Breast epithelium (tissue), 4 donors: Measurements from ENCODE around the gene CADPS. TPM values are rescaled to one million over a fixed set of nuclear protein-coding genes. Genes with fewer than 3 reads are reported as not detected.

Source experiments
- DNase-seq, 2 donors: peaks; one replicate each; pipeline ENCODE4 v3.0.0-alpha.2; 2019; ENCODE audit warnings: low spot score in 2 of 2
- H3K27ac ChIP-seq, 2 donors: fragments of 200-600 bp; sonication (generic) in 1 of 2; one replicate each; pipeline ENCODE4 v1.5.1; 2016 to 2019; ENCODE audit warnings: mild to moderate bottlenecking in 1 of 2
- H3K27me3 ChIP-seq, 2 donors: fragments of 200-600 bp; sonication (generic) in 1 of 2; one replicate each; pipeline versions ENCODE4 v1.5.1 to v1.6.0; 2017 to 2019; ENCODE audit warnings: control low read depth in 1 of 2, mild to moderate bottlenecking in 1 of 2
- H3K36me3 ChIP-seq: fragments of 200-600 bp; one replicate; pipeline ENCODE4 v1.5.1; 2019
- H3K4me1 ChIP-seq, 2 donors: fragments of 200-600 bp; sonication (generic); one replicate each; pipeline ENCODE4 v1.5.1; 2016 to 2019; ENCODE audit warnings: control low read depth in 1 of 2
- H3K4me3 ChIP-seq, 3 donors: fragments of 200-600 bp; sonication (generic); 1 replicate in 2 of 3; 2 replicates in 1 of 3; pipeline ENCODE4 v1.5.1; 2016 to 2019; ENCODE audit warnings: mild to moderate bottlenecking in 3 of 3, moderate library complexity in 2 of 3
- H3K9me3 ChIP-seq, 2 donors: fragments of 200-600 bp; sonication (generic) in 1 of 2; one replicate each; pipeline ENCODE4 v1.5.1; 2016 to 2019; ENCODE audit warnings: control low read depth in 1 of 2
- CTCF ChIP-seq, 3 donors: fragments of 450-650 bp; IDR thresholded peaks; one replicate each; pipeline ENCODE4 v1.5.1; 2016 to 2017; ENCODE audit warnings: antibody characterized with exemption in 3 of 3, mild to moderate bottlenecking in 3 of 3, moderate library complexity in 3 of 3
- POLR2A ChIP-seq: fragments of 450-650 bp; IDR thresholded peaks from one replicate; pipeline ENCODE4 v1.6.1; 2016; ENCODE audit warnings: antibody characterized with exemption, mild to moderate bottlenecking, moderate library complexity
- POLR2AphosphoS5 ChIP-seq, 3 donors: sonication (generic); formaldehyde crosslinking; IDR thresholded peaks; one replicate each; pipeline ENCODE4 v1.6.1; 2017; ENCODE audit warnings: antibody characterized with exemption in 3 of 3
- intact Hi-C: fragments of 100-400 bp; cut with DNase I; formaldehyde crosslinking; loops from one replicate; pipeline ENCODE4 v1.15.1; 2023; ENCODE audit warnings: low total_unique reads
- total RNA-seq, 3 donors: library from RNA; depleted of rRNA; stranded (reverse); fragments of >200 nt; gene quantifications; one replicate each; pipeline ENCODE4 v1.1.0, GENCODE V29; 2016

Gene CADPS
- total RNA-seq, 3 donors from 2014 or later = under 0.01 to 45.8 (median 0.15) TPM

GRCh38 chr3:62406945-62407344, 468.3 kb downstream of the CADPS start:
- Histone ChIP-seq H3K36me3 (no peaks in the 10 kb centered on the region), H3K9me3 (no peaks in the 10 kb centered on the region), H3K4me1 (no peaks in the 10 kb centered on the region), H3K4me3 (no peak overlapping the region), H3K27ac (no peak overlapping the region), H3K27me3 (no peaks in the 10 kb centered on the region)
- no peak for DNase-seq
- TF ChIP-seq POLR2A (no peak), POLR2AphosphoS5 (IDR thresholded peaks at IDR 0.05) (no peak), CTCF (IDR thresholded peaks at IDR 0.05) (no peak)
- intact Hi-C loops = no loop called here

- intact Hi-C loops = no loop called here
- Histone ChIP-seq H3K4me1 (no peaks in the 10 kb centered on the region), H3K27ac (no peak overlapping the region), H3K27me3 (no peaks in the 10 kb centered on the region), H3K36me3 (no peaks in the 10 kb centered on the region), H3K9me3 (no peaks in the 10 kb centered on the region), H3K4me3 (no peak overlapping the region)
- DNase-seq = no peak
- TF ChIP-seq POLR2A (no peak), CTCF (IDR thresholded peaks at IDR 0.05) (no peak), POLR2AphosphoS5 (IDR thresholded peaks at IDR 0.05) (no peak)
Measured at GRCh38 chr3:62405566-62405965, 469.6 kb downstream of the CADPS start.

GRCh38 chr3:62405135-62405534, 470.1 kb downstream of the CADPS start:
- H3K27ac ChIP-seq = no peak overlapping the region
- no peak for TF ChIP-seq CTCF (IDR thresholded peaks at IDR 0.05)
- no peak for TF ChIP-seq POLR2AphosphoS5 (IDR thresholded peaks at IDR 0.05)
- no peak for TF ChIP-seq POLR2A

GRCh38 chr3:62404321-62404720, 470.9 kb downstream of the CADPS start:
- no peak for DNase-seq
- H3K27me3 ChIP-seq = no peaks in the 10 kb centered on the region
- intact Hi-C loops = no loop called here
- TF ChIP-seq CTCF (IDR thresholded peaks at IDR 0.05) (no peak), POLR2A (no peak), POLR2AphosphoS5 (IDR thresholded peaks at IDR 0.05) (no peak)
- no peaks in the 10 kb centered on the region for H3K36me3 ChIP-seq
- H3K4me3 ChIP-seq = no peak overlapping the region
- no peaks in the 10 kb centered on the region for H3K9me3 ChIP-seq
- H3K4me1 ChIP-seq = no peaks in the 10 kb centered on the region
- no peak overlapping the region for H3K27ac ChIP-seq

More at GRCh38 chr3:62405135-62405534, 470.1 kb downstream of the CADPS start:
- Histone ChIP-seq H3K9me3 (no peaks in the 10 kb centered on the region), H3K4me3 (no peak overlapping the region), H3K36me3 (no peaks in the 10 kb centered on the region), H3K27me3 (no peaks in the 10 kb centered on the region), H3K4me1 (no peaks in the 10 kb centered on the region)
- intact Hi-C loops = no loop called here
- DNase-seq = no peak

GRCh38 chr3:62403765-62404164, 471.5 kb downstream of the CADPS start:
- H3K4me1 ChIP-seq = no peaks in the 10 kb centered on the region
- H3K36me3 ChIP-seq = no peaks in the 10 kb centered on the region
- H3K27ac ChIP-seq = no peak overlapping the region
- no peak overlapping the region for H3K4me3 ChIP-seq
- DNase-seq = no peak
- no peak for TF ChIP-seq POLR2AphosphoS5 (IDR thresholded peaks at IDR 0.05)
- TF ChIP-seq POLR2A = no peak
- no peak for TF ChIP-seq CTCF (IDR thresholded peaks at IDR 0.05)
- no peaks in the 10 kb centered on the region for H3K27me3 ChIP-seq
- intact Hi-C loops = no loop called here
- no peaks in the 10 kb centered on the region for H3K9me3 ChIP-seq
